ENCODE measurements around the gene MAGI2. TPM values are rescaled to one million over a fixed set of nuclear protein-coding genes. Genes with fewer than 3 reads are reported as not detected.

Gene MAGI2
- total and polyA plus RNA-seq, 2 of the 13 experiments (the other 11 are each of a cell fraction or from before 2014, with no cell fraction given) = 1.5 to 3.8 TPM

GRCh38 chr7:77989981-77990566 lies 1463.4 kb downstream of the MAGI2 start (continued):
- no peak for TF ChIP-seq SOX13 (IDR thresholded peaks at IDR 0.05)
- no peak for TF ChIP-seq SOX13 (CRISPR knock-in tag; conservative IDR thresholded peaks at IDR 0.05 in 1 of 2, IDR thresholded peaks at IDR 0.05 in 1 of 2)
- no peak for TF ChIP-seq KLF11 (CRISPR knock-in tag; IDR thresholded peaks at IDR 0.05)
- TF ChIP-seq ZSCAN31 (CRISPR knock-in tag; IDR thresholded peaks at IDR 0.05; ENCODE audit: low read depth) = no peak
- peak; percentile 47; the same call in 1 of the 2 replicates for TF ChIP-seq TFAP4 (IDR thresholded peaks at IDR 0.05; ENCODE audit: borderline replicate concordance, low read depth)
- TF ChIP-seq ZNF780A (CRISPR knock-in tag; IDR thresholded peaks at IDR 0.05) = no peak
- TF ChIP-seq RARG (CRISPR knock-in tag; IDR thresholded peaks at IDR 0.05; ENCODE audit: low read depth) = no peak
- no peak for TF ChIP-seq RELA (CRISPR knock-in tag; IDR thresholded peaks at IDR 0.05)
- no peak for TF ChIP-seq ELF4 (CRISPR knock-in tag; IDR thresholded peaks at IDR 0.05; ENCODE audit: borderline replicate concordance)
- TF ChIP-seq MAFK (conservative IDR thresholded peaks at IDR 0.05 in 1 of 2, IDR thresholded peaks at IDR 0.05 in 1 of 2; ENCODE audit: low read length in 2 of 2) = 0 out of 4 replicates have a peak, but pooled peaks of 1 of the 2 experiments have one; percentile 9
- no peak for TF ChIP-seq HCFC1 (IDR thresholded peaks at IDR 0.05; ENCODE audit: low read depth, low read length)
- TF ChIP-seq DR1 (CRISPR knock-in tag; IDR thresholded peaks at IDR 0.05) = no peak
- TF ChIP-seq MBD4 (IDR thresholded peaks at IDR 0.05; ENCODE audit: borderline replicate concordance, low read length) = no peak
- no peak for TF ChIP-seq MEF2D (CRISPR knock-in tag; IDR thresholded peaks at IDR 0.05)
- TF ChIP-seq ZNF12 (CRISPR knock-in tag; IDR thresholded peaks at IDR 0.05) = no peak
- TF ChIP-seq NR2C2 (CRISPR knock-in tag; IDR thresholded peaks at IDR 0.05; ENCODE audit: borderline replicate concordance) = no peak
- no peak for TF ChIP-seq TFDP1 (CRISPR knock-in tag; IDR thresholded peaks at IDR 0.05; ENCODE audit: borderline replicate concordance)
- TF ChIP-seq NFE2L2 (IDR thresholded peaks at IDR 0.05; ENCODE audit: low read length) = peak; percentile 51
- TF ChIP-seq FOXK1 (CRISPR knock-in tag; IDR thresholded peaks at IDR 0.05; ENCODE audit: borderline replicate concordance, low read depth) = no peak
